ENCODE measurements around the gene PPIE. TPM values are rescaled to one million over a fixed set of nuclear protein-coding genes. Genes with fewer than 3 reads are reported as not detected.

The PPIE gene
- total RNA-seq, 1 donor from 2014 or later: 16.6 TPM

DNA sequence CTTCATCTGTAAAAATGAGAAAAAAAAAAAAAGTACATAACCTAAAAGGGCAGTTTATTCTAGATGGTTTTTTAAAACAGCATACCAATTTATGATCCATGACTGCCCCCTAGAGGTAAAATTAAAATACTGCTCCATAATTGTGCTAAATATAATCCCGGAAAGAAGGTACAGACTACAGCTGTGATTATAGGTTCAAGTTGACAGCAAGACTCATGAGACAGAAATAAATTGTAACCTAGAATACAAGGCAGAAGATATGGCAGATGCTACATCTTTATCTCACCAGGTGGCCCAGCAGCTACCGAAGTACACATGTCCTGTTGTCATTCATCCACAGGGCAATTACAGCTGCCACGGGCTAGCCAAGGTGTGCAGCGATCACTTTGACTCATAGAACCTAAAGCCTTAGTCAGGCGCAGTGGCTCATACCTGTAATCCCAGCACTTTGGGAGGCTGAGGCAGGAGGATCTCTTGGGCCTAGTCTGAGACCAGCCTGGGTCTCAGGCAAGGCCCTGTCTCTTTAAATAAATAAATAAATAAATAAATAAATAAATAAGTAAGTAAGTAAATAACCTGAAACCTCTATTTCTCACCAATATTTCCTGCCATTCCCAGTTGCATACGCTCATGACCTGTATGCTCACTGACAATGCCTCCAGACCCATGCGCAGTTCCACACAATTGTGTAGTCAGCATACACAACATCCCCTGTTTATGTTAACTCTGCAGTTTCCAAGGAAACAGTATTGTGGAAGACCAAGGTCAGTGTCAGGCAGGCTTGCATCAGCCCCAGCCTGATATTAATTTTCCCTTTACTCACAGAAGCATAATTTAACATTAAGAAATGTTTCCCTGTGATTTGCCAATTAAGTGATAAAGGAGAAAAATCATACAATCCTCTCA lies 18.3 kb upstream of the PPIE start:
- DNase-seq (ENCODE audit: low spot score) (no peak), ATAC-seq (peak; percentile 95)

DNA sequence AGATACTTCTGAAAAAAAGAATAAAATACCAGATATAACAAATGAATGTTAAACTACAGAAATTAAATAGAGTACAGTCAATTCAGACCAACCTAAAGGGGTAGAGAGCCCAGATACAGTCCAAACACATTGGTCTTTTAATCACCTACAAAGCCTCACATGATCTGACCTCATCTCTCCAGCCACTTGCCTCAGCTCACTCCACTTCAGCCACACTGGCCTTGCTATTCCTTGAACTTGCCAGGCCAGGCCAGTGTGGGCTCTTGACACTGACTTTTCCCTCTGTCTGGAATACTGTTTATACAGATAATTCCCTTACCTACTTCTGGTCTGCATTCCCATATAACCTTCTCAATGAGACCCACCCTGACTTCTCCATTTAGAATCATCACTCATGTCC lies 17.0 kb upstream of the PPIE start:
- no peak for ATAC-seq
- no peak for DNase-seq (ENCODE audit: low spot score)

DNA sequence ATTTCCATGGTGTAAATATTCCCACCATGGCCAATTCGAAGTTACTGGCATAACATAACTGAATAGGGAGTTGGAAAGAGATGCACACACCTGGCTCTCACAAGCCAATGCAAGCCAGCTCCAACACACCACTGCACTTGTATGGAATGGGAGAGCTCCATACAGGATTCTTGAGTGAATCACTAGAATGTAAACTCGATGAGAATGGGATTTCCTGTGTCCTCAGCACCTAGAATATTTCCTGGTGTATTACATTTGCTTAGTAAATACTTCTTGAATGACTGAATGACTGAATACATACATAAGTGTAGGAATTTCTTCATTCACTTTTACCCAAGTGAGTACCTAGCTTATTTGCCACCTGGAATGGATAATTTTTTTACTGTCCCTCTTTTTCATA lies 16.2 kb upstream of the PPIE start:
- DNase-seq (ENCODE audit: low spot score): no peak
- no peak for ATAC-seq

DNA sequence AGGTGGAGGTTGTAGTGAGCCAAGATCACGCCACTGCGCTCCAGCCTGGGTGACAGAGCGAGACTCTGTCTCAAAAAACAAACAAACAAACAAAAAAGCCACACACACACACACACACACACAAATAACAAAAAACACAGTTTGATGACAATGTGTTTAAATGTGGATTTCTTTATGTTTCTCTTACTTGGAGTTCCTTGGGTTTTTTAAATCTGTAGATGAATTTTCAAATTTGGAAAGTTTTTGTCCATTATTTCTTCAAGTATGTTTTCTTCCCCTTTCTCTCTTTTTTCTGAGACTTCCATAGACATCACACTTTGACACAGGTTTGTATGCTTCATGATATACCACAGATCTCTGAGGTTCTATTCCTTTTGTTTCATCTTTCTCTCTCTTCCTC lies 12.1 kb upstream of the PPIE start:
- DNase-seq (ENCODE audit: low spot score) (no peak), ATAC-seq (no peak)

DNA sequence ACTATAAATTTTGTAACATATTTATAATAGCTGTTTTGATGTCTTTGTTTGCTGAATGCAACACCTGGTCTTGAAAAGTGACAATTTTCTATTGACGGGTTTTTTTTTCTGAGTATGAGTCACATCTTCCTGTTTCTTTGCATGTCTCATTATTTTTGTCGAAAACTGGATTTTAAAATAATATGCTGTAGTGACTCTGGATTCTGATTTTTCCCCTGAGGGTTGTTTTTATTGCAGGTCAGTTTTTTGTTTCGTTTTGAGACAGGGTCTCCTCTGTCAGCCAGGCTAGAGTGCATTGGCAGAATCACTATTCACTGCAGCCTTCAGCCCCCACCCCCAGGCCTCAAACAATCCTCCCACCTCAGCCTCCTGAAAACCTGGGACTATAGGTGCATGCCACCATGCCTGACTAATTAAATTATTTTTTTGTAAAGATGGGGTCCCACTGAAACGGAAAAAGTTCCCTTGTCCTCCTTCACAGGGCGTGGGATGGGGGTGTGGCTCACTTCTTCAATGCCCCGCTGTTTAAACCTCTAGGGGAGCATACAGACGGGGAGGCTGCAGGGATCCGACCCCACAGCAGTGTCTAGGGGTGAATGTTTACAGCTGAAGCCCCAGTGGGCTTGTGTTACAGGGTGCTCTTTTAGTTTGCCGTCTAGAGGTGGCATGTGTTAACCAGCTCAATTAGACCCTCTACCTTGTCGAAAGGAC lies 11.3 kb upstream of the PPIE start:
- DNase-seq (ENCODE audit: low spot score): peak; percentile 5
- ATAC-seq: no peak

DNA sequence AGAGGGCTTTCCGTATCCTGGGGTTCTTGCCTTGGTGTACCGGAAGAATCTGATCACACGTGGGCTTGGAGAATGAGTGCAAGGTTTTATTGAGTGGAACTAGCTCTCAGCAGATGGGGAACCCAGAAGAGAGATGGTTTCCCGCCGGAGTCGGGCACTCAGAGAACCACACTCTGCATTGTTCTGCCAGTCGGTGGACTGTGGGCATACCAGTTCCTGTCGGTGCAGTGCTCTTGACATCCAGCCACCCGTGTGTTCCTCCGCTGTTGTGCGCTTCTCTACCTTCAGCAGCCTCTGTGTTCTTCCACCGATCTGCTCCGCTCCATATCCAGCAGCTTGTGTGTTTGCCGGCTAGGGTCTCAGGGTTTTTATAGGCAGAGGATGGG lies 10.8 kb upstream of the PPIE start:
- DNase-seq (ENCODE audit: low spot score) (peak; percentile 23), ATAC-seq (no peak)

DNA sequence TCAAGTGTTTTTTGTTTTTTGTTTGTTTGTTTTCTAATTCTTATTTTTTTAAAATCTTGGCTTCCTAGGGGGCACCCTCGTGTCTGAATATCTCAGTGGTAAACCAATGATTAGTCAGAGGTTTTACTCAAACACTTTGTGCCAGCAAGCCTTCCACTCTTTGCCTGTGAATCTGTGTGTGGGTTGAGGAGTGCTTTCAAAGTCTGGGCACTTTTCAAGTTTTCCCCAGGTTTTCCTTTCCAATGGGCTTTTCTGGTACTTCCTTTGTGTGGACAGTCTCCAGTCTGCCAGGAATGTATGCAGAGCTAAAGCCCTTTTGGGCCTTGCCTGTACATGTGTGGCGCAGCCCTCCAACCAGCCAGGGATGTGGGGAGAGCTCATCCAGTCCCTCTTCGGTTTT lies 9.7 kb upstream of the PPIE start:
- DNase-seq (ENCODE audit: low spot score) (peak; percentile 23), ATAC-seq (no peak)

DNA sequence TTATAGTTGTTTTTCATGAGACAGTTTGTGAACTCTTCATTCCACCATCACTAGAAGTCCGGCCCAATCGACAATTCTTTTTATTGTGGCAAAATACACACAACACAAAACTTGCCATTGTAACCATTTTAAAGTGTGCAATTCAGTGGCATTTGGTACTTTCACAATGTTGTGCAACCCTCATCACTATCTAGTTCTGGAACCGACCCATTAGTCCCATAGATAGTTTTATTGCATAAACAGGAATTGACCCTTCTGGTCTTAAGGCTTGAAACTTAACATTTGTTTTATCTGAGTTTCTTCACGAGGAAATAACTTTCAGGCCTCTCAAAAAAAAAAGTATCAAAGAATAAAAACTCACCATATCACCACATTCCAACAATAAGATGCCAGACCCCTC lies 8.8 kb upstream of the PPIE start:
- DNase-seq (ENCODE audit: low spot score): no peak
- ATAC-seq: no peak

DNA sequence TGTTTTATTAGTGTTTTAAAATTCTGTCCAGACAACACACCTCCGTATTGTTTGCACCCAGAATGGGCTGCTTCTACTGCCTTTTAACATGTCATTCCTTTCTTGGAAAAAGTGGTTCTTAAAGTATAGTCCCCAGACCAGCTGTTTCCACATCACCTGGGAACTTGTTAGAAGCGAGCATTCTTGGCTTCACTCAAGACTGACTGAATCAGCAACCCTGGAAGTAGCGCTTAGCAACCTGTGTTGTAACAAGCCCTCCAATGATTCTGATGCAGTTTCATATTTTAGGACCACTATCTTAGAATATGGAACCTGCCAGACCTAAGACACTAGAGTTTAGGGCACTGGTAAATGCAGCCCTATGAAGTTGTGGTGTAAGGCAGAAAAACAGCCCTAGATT lies 6.0 kb upstream of the PPIE start:
- DNase-seq (ENCODE audit: low spot score): no peak
- ATAC-seq: no peak

DNA sequence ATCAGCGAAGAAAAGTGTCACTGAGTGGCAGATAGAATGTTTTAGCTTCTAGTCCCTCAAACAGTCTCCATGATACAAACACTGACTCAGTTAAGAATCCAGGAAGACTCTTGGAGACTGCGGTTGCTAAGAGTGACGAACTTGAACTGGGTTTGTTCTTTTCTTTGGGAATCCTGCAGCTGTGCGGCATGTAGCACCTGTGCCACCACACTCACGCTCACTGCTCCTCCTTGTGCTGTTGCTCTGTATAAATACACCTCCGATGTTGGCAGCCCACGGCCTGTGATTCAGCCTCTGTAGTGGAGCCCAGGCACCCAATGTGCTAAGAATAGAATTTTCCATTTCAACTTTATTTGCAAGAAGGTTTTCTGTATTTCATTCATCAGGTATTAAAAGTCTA lies 5.5 kb upstream of the PPIE start:
- ATAC-seq: no peak

DNA sequence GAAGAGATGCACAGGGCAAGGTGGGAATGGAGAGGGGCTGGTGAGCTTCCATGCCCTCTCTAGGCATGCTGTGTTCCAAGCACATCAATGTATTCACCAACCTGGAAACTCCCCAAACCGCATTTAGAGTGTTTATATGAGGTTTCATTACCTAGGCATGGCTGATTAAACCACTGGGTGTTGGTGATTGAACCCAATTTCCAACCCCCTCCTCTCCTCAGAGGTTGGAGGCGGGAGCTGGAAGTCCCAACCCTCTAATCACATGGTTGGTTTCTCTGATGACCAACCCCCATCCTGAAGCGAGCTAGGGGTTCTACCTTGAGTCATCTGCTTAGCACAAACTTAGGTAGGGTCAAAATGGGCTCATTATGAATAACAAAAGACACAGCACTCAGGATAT lies 3.0 kb upstream of the PPIE start:
- DNase-seq (ENCODE audit: low spot score) (no peak), ATAC-seq (no peak)

More for the DNA sequence above, 5.5 kb upstream of the PPIE start:
- DNase-seq (ENCODE audit: low spot score): peak; percentile 7

DNA sequence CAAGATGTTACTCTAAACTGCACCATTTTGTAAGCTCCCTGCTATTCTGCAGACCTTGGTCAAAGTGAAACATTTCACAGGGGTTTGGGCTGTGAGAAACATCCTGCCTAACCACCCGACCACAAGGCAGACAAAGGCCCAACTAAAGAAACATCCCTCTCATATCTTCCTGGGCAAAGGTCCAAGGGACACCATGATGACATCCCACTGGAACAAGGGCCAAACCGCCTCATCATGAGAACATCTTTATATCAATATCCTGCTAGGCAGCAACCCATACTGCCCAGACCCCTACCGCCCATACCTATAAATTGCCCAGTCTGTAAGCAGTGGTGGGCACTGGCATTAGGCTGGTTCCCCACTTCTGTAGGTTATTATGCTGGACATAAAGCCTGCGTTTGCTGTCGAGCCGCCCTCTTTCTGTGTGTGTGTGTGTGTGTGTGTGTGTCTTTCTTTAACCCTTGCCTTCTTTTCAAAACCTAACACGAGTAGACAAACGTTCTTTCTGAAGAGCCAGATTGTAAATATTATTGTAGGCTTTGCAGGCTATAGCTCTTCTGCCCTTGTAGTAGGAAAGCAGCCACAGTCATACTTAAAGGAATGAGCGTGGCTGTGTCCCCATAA lies 1.0 kb upstream of the PPIE start:
- DNase-seq (ENCODE audit: low spot score): peak; percentile 37
- no peak for ATAC-seq

DNA sequence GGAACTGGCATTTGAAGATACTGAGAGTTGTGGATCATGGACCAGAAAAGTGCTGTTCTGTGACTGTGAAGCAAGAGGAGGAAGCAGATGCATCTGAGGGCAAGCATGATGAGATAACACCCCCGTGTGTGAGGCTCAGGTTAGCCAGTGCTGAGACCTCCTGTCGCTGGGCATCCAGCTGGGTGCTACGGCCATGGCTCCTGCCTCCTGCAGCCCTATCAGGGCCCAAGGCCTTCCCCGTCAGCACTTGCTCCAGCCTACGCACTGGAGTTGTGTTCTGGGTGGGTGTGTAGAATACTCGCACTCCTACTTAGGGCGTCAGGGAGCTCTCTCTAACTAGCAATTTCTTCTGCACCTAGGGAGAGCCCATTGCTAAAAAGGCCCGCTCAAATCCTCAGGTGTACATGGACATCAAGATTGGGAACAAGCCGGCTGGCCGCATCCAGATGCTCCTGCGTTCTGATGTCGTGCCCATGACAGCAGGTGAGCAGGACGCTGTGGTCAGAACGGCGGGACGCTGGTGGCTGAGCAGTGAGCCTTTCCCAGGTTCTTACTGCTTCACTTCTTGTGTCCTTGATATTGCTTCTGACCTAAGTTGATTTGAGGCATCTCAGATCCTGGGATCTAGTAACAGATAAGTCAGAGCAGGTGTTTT lies 6.5 kb downstream of the PPIE start:
- peak; percentile 27 for DNase-seq (ENCODE audit: low spot score)
- ATAC-seq: no peak

DNA sequence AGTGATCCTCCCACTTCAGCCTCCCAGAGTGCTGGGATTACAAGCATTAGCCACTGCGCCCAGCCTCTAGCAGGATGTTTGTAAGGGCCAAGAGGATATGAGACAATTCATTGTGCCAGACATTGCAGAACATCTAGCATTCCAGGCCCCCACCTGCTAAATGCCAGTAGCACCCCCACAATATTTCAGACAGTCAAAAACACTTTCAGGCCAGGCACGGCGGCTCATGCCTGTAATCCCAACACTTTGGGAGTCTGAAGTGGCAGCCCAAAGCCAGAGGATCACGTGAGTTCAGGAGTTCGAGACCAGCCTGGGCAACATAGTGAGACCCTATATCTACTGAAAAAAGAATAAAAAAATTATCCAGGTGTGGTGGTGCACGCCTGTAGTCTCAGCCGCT lies 12.9 kb downstream of the PPIE start:
- no peak for ATAC-seq
- DNase-seq (ENCODE audit: low spot score): peak; percentile 14

DNA sequence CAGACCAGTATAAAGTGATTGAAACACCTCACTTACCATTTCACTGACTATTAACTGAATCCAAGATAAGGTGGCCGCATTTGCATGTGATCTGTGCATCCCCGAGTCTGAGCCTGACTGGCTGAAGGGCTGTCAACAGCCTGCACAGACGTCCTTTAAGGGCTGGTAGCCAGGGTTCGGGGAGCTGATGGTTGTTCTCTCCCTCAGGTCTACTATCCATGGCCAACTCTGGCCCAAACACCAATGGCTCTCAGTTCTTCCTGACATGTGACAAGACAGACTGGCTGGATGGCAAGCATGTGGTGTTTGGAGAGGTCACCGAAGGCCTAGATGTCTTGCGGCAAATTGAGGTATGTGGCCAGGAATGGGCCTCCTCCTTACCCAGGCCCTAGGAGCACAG lies 14.0 kb downstream of the PPIE start:
- ATAC-seq (no peak), DNase-seq (ENCODE audit: low spot score) (no peak)

DNA sequence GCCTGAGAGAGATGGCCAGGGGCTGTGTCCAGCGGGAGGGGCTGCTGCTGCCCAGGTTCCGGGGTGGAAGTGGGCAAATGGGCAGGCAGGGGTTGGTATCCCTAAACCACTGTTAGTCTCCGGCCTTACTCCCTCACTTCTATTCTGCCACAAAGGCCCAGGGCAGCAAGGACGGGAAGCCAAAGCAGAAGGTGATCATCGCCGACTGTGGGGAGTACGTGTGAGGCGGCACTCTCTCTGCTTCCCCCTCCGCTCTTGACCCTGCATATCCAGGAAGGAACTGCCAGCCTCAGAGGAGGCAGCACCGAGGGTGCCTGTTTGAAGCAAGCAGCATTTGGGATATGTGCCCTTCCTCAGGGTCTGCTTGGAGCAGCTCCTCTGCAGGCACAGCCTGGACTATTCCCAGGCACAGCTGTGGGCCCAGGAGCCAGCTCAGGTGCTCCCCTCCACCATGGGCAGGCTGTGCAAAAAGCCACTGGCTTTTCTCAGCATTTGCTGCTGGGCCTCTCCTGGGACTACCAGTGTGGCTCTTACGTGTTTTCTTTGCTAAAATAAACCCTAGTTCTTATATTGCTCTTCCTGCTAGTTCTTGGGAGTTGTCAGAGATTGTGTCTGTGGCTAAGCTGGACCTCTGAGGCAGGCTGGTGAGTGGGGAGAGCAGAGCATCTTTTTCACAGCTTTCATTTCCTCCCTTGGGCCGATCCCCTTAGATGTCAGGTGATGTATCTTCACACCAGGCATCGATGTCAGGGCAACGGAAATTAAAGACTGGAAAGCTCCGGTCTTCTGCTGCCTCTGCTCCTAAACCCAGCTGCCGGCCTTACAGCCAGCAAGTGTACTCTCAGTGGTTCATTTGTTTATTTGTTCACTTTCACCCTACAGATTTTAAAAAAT lies 14.7 kb downstream of the PPIE start:
- peak; percentile 29 for DNase-seq (ENCODE audit: low spot score)
- no peak for ATAC-seq

DNA sequence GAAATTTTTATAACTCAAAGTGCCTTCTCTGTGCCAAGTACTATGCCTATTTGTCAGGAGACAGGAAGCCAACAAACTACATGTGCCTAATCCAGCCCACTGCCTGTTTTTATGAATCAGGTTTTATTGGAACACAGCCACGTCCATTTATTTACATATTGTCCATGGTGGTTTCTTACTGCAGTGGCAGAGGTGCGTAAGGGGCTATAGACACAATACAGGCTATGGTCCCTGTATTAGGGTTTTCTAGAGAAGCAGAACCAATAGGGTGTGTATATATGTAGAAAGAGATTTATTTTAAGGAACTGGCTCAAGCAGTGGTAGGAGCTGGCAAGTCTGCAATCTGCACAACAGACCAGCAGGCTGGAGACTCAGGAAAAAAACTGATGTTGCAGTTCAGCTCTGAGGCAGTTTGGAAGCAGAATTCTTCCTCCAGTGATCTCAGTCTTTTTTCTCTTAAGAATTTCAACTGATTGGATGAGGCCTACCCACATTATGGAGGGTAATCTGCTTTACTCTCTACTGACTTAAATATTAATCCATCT lies 15.4 kb downstream of the PPIE start:
- DNase-seq (ENCODE audit: low spot score): peak; percentile 4
- no peak for ATAC-seq

DNA sequence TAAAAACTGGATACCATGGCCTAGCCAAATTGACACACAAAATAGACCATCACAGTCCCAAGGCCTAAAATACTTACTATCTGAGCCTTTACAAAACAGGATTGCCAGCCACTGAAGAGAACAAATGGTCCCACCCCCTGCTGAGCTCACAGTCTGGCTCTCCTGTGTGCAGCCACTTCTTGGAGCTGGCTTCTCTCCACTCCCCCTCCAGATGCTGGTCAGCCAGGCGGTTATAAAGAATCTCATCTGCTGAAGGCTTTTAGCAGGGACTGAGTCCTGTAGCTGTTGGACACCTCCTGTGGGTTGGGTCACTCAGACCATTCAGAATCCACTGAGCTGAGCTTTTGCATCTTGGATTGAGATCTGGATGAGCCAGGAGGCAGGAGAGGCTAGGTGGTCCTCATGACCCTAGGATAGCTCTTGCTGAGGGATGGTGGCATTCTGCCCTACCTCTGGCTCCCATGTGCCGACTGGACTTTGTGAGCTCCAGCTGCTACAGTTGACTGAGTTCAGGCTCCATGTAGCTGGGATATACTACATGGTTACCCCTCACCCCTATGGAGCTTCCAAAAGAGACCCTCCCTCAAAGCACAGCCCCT lies 16.3 kb downstream of the PPIE start:
- ATAC-seq: no peak
- peak; percentile 6 for DNase-seq (ENCODE audit: low spot score)

DNA sequence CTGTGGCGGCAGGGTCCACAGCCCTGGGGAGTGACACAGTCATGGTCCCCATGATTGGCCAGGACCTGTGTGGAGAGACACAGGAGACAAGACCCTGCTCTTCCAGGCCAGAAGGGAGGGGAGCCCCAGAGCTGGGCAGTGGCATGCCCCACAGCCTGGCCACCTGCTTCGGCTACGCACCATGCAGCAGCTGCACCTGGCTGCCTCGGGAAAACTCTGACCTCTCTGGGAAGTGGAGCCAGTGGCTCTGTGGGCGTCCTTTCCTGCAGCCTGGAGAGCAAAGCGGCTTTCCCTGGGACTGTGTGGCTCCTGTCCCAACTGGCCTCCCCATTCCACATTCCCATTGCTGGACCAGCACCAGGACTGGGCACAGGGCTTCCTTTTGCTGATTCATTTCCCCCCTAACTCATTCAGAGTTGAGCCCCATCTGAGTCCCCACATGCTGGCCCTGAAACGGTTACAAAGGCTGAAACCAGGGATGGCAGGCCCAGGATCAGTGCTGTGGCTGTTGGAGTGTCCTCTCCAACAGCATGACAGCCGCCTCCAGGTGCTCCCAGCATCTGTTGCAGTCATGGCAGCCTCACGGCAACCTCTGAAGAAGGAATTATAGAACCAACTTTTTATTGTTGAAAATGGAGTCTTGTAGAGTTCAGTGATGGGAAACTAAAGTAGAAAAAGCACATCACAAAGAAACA lies 17.4 kb downstream of the PPIE start:
- no peak for ATAC-seq
- no peak for DNase-seq (ENCODE audit: low spot score)

All from left lobe of liver (tissue), 2 donors.